Activated T-cell treated with anti-CD3 and anti-CD28 coated beads, Interleukin-2, amount 50 U/mL, for 1 hour (primary cell): ENCODE data around the gene FAM161A.
"Not testable (repeated sequence)": the region's sequence is repeated elsewhere in the genome, so short reads cannot be mapped to it uniquely, and the experiment has no call there.

Experiments used
- DNase-seq: peaks from one replicate; pipeline ENCODE4 v3.0.0-alpha.2; 2020

FAM161A gene

GRCh38 chr2:61833971-61834370, 19.9 kb downstream of the FAM161A start:
- no peak for DNase-seq

GRCh38 chr2:61832183-61832841, 21.5 kb downstream of the FAM161A start:
- DNase-seq: no peak

- no peak for DNase-seq
Measured at GRCh38 chr2:61822255-61822654, 31.6 kb downstream of the FAM161A start.

GRCh38 chr2:61816480-61817355, 37.1 kb downstream of the FAM161A start:
- DNase-seq: no peak

- no peak for DNase-seq
Measured at GRCh38 chr2:61814539-61815160, 39.2 kb downstream of the FAM161A start.

GRCh38 chr2:61813314-61813713, 40.5 kb downstream of the FAM161A start:
- DNase-seq: not testable (repeated sequence)

- no peak for DNase-seq
Measured at GRCh38 chr2:61811821-61812220, 42.0 kb downstream of the FAM161A start.

GRCh38 chr2:61810203-61810602, 43.7 kb downstream of the FAM161A start:
- not testable (repeated sequence) for DNase-seq

- DNase-seq: not testable (repeated sequence)
Measured at GRCh38 chr2:61808693-61809092, 45.2 kb downstream of the FAM161A start.

GRCh38 chr2:61807036-61807757, 46.7 kb downstream of the FAM161A start:
- DNase-seq: no peak

GRCh38 chr2:61802548-61802947, 51.3 kb downstream of the FAM161A start:
- DNase-seq: no peak

GRCh38 chr2:61799099-61799498, 54.8 kb downstream of the FAM161A start:
- no peak for DNase-seq

GRCh38 chr2:61797446-61797845, 56.4 kb downstream of the FAM161A start:
- DNase-seq: not testable (repeated sequence)

- DNase-seq: no peak
Measured at GRCh38 chr2:61795408-61795807, 58.5 kb downstream of the FAM161A start.

- DNase-seq: peak; percentile 70
Measured at GRCh38 chr2:61793389-61793836, 60.4 kb downstream of the FAM161A start.

- no peak for DNase-seq
Measured at GRCh38 chr2:61792355-61792890, 61.4 kb downstream of the FAM161A start.

- DNase-seq: no peak
Measured at GRCh38 chr2:61789807-61790602, 63.9 kb downstream of the FAM161A start.

- DNase-seq: no peak
Measured at GRCh38 chr2:61787941-61788563, 65.8 kb downstream of the FAM161A start.

- DNase-seq: no peak
Measured at GRCh38 chr2:61786876-61787275, 67.0 kb downstream of the FAM161A start.

GRCh38 chr2:61785583-61785982, 68.3 kb downstream of the FAM161A start:
- no peak for DNase-seq

GRCh38 chr2:61784643-61785042, 69.2 kb downstream of the FAM161A start:
- no peak for DNase-seq
